GM12874 (cell line): Measurements from ENCODE around the gene HNRNPU.

ENCODE experiments used
- TF ChIP-seq, protein P1 (sequence below): IDR thresholded peaks from 2 replicates; pipeline ENCODE4 v1.5.1; 2011; ENCODE audit warnings: low read depth, mild to moderate bottlenecking, control low read depth, low read length, moderate library complexity; ENCODE audit not compliant: insufficient read depth

HNRNPU gene

DNA sequence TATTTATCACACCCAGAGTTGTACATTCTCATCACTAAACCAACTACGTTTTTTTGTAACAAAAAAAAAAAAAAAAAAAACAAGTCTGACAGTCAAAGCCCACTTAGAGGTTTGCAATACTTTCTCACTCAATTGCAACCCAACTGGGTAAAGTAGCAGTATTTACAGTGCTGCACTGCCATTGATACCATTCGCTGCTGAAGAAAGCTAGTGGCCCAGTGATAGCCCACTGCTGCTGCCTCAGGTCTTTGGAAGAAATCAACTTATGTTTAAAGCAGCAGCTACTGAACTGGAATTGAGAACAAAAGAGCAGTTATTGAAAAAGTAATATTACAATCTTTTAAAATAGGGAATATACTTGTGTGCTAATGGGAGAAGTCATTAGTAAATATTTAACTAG, 2.7 kb downstream of the HNRNPU start:
- TF ChIP-seq, protein P1, sequence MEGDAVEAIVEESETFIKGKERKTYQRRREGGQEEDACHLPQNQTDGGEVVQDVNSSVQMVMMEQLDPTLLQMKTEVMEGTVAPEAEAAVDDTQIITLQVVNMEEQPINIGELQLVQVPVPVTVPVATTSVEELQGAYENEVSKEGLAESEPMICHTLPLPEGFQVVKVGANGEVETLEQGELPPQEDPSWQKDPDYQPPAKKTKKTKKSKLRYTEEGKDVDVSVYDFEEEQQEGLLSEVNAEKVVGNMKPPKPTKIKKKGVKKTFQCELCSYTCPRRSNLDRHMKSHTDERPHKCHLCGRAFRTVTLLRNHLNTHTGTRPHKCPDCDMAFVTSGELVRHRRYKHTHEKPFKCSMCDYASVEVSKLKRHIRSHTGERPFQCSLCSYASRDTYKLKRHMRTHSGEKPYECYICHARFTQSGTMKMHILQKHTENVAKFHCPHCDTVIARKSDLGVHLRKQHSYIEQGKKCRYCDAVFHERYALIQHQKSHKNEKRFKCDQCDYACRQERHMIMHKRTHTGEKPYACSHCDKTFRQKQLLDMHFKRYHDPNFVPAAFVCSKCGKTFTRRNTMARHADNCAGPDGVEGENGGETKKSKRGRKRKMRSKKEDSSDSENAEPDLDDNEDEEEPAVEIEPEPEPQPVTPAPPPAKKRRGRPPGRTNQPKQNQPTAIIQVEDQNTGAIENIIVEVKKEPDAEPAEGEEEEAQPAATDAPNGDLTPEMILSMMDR = no peak

DNA sequence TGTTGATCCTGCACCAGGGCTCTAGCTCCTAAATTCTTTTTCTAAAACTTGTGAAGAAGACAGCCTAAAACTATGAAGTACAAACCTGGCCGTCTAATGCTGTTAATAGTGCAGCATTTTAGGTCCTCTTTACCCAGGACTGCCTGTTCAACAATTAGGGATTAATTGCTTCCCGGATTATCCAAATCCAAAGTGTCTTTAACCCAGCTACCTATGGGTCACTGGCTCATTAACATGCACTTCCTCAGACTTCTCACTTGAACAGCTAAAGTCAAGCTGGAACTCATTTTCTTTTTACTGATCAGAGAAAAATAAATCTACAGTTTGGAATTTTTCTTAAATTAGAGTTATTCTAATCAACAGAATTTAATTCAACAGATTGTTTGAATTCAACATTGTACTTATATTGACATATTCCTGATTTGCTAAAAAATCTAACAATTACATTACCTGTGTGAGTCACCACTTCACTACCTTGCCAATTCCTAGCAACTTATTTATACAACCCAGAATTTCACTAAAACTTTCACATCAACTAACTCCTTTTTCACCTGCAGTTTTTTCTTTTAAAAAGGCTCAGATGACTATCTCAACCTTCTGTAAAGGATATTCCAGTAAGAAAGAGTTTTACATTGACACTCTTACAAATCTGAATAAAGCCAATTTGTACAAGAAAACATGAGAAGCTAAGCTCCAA, 3.3 kb downstream of the HNRNPU start:
- TF ChIP-seq, protein P1 = no peak

DNA sequence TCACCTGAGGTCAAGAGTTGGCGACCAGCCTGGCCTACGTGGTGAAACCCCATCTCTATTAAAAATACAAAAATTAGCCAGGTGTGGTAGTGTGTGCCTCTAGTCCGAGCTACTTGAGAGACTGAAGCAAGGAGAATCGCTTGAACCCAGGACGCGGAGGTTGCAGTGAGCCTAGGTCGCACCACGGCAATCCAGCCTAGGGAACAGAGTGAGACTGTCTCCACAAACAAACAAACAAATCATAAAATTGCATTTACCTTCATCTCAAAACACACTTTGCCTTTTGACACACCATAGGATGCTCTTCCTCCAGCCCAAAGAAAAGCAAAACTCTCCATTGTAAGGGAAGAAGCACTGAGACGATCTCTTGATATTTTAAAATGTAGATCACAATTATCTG, 4.3 kb downstream of the HNRNPU start:
- TF ChIP-seq, protein P1 = no peak

DNA sequence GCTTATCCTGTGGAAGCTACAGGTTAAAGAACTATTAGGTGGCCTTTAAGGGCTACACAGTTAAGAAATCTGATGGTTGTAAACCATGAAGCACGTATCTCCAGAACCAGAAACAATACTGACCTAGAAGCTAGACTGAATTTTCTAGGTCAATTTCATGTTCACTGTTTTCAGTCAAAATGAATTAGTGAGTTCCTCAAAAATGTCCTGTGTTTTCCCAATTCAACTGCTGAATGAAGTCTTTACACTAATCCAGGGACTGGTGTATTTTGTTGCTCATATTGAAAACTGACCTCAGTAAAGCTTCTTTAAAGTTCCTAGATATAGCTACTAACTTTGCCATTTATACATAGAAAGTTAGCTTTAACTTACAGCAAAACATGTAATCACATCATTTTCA, 6.0 kb downstream of the HNRNPU start:
- TF ChIP-seq, protein P1 = no peak

DNA sequence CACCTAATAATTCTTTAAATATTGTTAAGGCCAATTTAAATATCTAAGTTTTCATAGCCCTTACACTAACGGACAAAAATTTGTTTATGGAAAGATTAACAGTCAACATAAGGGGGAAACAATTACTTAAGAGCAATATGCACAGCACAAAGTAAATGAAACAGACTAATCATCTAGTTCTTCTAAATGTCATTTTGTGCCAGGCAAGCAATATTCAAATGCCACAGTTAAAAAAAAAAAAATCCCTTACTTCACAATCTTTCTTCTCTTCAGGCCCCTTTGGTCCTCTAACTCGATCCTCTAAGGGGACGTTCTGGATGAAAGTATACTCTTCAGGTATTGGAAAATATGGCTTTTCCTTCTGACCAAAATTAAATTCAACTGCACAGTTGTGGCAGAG, 6.6 kb downstream of the HNRNPU start:
- TF ChIP-seq, protein P1 = no peak

DNA sequence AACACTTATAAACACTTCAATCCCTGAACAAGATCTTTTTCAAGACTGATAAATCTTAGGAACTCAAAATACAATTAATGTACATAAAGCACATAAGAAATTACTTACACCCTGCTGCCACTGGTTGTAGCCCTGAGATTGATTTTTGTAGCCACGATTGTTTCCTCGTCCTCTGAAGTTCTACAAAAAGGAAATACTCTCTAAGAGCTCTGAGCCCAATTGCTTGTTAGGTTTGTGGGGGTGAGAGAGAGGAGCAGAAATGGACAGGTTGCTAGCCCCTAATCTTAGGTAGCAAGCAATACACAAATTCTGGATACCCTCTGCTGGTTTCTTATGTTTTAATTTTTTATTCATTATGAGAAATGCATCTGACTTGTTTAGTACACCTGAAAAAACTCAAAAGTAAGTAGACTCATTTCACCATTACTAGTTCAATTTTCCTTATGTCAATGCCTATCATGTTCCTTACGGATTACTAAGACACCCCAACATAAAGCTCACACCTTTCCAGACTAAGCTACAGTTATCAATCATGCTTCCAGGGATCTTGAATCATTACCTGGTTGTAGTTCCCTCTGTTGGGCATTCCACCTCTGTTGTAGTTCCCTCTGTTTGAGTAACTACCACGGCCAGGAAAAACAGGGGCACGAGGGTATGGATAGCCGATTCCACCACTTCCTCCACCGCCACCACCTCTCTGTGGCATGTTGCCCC, 9.3 kb downstream of the HNRNPU start:
- TF ChIP-seq, protein P1 = no peak

DNA sequence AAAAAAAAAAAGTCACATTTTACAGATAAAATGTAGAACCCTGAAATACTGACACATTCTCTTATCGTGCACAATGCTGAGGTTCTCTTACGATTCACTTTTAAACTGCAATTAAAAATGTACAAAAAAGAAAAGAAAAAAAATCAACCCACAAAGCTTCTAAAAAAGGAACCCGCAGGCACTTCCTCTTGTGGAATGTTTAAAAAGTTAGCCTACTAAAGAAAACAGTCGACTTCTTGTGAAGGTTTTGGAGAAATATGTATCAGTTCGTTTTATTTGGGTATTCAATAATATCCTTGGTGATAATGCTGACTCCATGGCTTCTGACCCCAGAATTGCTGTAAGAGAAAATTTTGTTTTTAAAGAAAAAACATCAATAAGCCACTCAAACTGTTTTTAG, 10.2 kb downstream of the HNRNPU start:
- TF ChIP-seq, protein P1 = no peak
